ENCODE results near the gene EIF5B. TPM values are rescaled to one million over a fixed set of nuclear protein-coding genes. Genes with fewer than 3 reads are reported as not detected.
"Not testable (repeated sequence)": the region's sequence is repeated elsewhere in the genome, so short reads cannot be mapped to it uniquely, and the experiment has no call there.

The EIF5B gene
- 10 to 100 TPM; 56.7 to 69.3 (median 64.3) TPM for polyA plus RNA-seq (ENCODE audit: insufficient read depth in 1 of 5, insufficient read length in 5 of 5, low replicate concordance in 1 of 5)
- long read RNA-seq, donor 1, partial matches to known transcripts, result 136 of 137 reads
- long read RNA-seq, donor 1, other reads (novel, unspliced or antisense), result 0 of 137 reads
- long read RNA-seq, donor 2, partial matches to known transcripts, result 51 of 52 reads
- long read RNA-seq, donor 2, other reads (novel, unspliced or antisense), result 0 of 52 reads
- long read RNA-seq, donor 3, partial matches to known transcripts, result 218 of 221 reads
- long read RNA-seq, donor 3, other reads (novel, unspliced or antisense), result 0 of 221 reads
- long read RNA-seq, donor 4, partial matches to known transcripts, result 51 of 54 reads
- long read RNA-seq, donor 4, other reads (novel, unspliced or antisense), result 0 of 54 reads
- long read RNA-seq, donor 5, full-length matches to known transcripts, result 2 of 123 reads
- long read RNA-seq, donor 5, partial matches to known transcripts, result 121 of 123 reads
- long read RNA-seq, donor 5, other reads (novel, unspliced or antisense), result 0 of 123 reads
- long read RNA-seq, donor 6, partial matches to known transcripts, result 131 of 133 reads
- long read RNA-seq, donor 6, other reads (novel, unspliced or antisense), result 0 of 133 reads
- long read RNA-seq, donor 7, full-length matches to known transcripts, result 2 of 49 reads
- long read RNA-seq, donor 7, partial matches to known transcripts, result 47 of 49 reads
- long read RNA-seq, donor 7, other reads (novel, unspliced or antisense), result 0 of 49 reads
- long read RNA-seq, donor 8, partial matches to known transcripts, result 10 of 10 reads
- long read RNA-seq, donor 8, other reads (novel, unspliced or antisense), result 0 of 10 reads

GRCh38 chr2:99337113-99338028, at the start of gene EIF5B:
Gene EIF5B (plus strand): TSS chr2:99337389. CDS start chr2:99337555, 166 bp downstream.
- peak; percentile 95 to 96 for DNase-seq

- DNase-seq, result no peak
Observed at GRCh38 chr2:99297994-99298393, 39.2 kb upstream of the EIF5B start.

- no peak for DNase-seq
Observed at GRCh38 chr2:99299580-99299979, 37.6 kb upstream of the EIF5B start.

- DNase-seq, result not testable (repeated sequence)
Observed at GRCh38 chr2:99301097-99301496, 36.1 kb upstream of the EIF5B start, which contains the start of gene LYG1. Gene LYG1 (minus strand): TSS chr2:99301197. CDS start chr2:99295670, 5,527 bp downstream.

GRCh38 chr2:99317161-99317872, 19.9 kb upstream of the EIF5B start:
- no peak for DNase-seq

- DNase-seq, result not testable (repeated sequence)
Observed at GRCh38 chr2:99317873-99318200, 19.4 kb upstream of the EIF5B start.

GRCh38 chr2:99325384-99325783, 11.8 kb upstream of the EIF5B start:
- DNase-seq, result no peak

- DNase-seq, result peak; percentile 99
Observed at GRCh38 chr2:99335911-99336803, 1.0 kb upstream of the EIF5B start, which contains the start of gene TXNDC9. Gene TXNDC9 (minus strand): TSS chr2:99336333. CDS start chr2:99333210, 3,123 bp downstream.

- no peak for DNase-seq
Observed at GRCh38 chr2:99336804-99337112, 431 bp upstream of the EIF5B start.

- DNase-seq, result no peak
Observed at GRCh38 chr2:99338029-99338585, 918 bp downstream of the EIF5B start.

- no peak for DNase-seq
Observed at GRCh38 chr2:99340669-99341236, 3.6 kb downstream of the EIF5B start.

- no peak for DNase-seq
Observed at GRCh38 chr2:99342536-99342935, 5.3 kb downstream of the EIF5B start.

- not testable (repeated sequence) for DNase-seq
Observed at GRCh38 chr2:99345446-99345845, 8.3 kb downstream of the EIF5B start.

- DNase-seq, result no peak
Observed at GRCh38 chr2:99346218-99346617, 9.0 kb downstream of the EIF5B start.

GRCh38 chr2:99348173-99348572, 11.0 kb downstream of the EIF5B start:
- DNase-seq, result no peak

- no peak for DNase-seq
Observed at GRCh38 chr2:99350194-99350593, 13.0 kb downstream of the EIF5B start.

GRCh38 chr2:99354070-99354469, 16.9 kb downstream of the EIF5B start:
- no peak for DNase-seq

GRCh38 chr2:99354825-99355224, 17.6 kb downstream of the EIF5B start:
- not testable (repeated sequence) for DNase-seq

- no peak for DNase-seq
Observed at GRCh38 chr2:99356853-99357252, 19.7 kb downstream of the EIF5B start.

Data from right lung (tissue), 10 donors.